Esophagus (tissue), 2 donors: ENCODE results near the gene ARV1. TPM values are rescaled to one million over a fixed set of nuclear protein-coding genes. Genes with fewer than 3 reads are reported as not detected.
"Not testable (repeated sequence)": the region's sequence is repeated elsewhere in the genome, so short reads cannot be mapped to it uniquely, and the experiment has no call there.

Experiments used
- H3K27ac ChIP-seq, 2 donors: one replicate each; pipeline ENCODE4 v1.5.1; 2013; ENCODE audit warnings: low read depth in 2 of 2, mild to moderate bottlenecking in 2 of 2, inconsistent platforms in 1 of 2, low read length in 1 of 2, moderate library complexity in 1 of 2
- H3K27me3 ChIP-seq, 2 donors: one replicate each; pipeline ENCODE4 v1.6.1; 2013; ENCODE audit warnings: low read length in 2 of 2, control low read depth in 1 of 2, mild to moderate bottlenecking in 1 of 2; ENCODE audit not compliant: insufficient read depth in 2 of 2, control insufficient read depth in 1 of 2
- H3K36me3 ChIP-seq, 2 donors: one replicate each; pipeline ENCODE4 v1.6.1; 2013; ENCODE audit warnings: low read length in 1 of 2; ENCODE audit not compliant: control insufficient read depth in 2 of 2, insufficient read depth in 2 of 2
- H3K4me1 ChIP-seq, 2 donors: one replicate each; pipeline ENCODE4 v1.6.1; 2013; ENCODE audit warnings: low read length in 1 of 2; ENCODE audit not compliant: control insufficient read depth in 2 of 2, insufficient read depth in 2 of 2
- H3K4me3 ChIP-seq, 2 donors: one replicate each; pipeline ENCODE4 v1.5.1; 2013; ENCODE audit warnings: low read length in 2 of 2, mild to moderate bottlenecking in 2 of 2, low read depth in 1 of 2, moderate library complexity in 1 of 2
- H3K9me3 ChIP-seq, 2 donors: one replicate each; pipeline ENCODE4 v1.6.1; 2013; ENCODE audit warnings: mild to moderate bottlenecking in 2 of 2, low read depth in 1 of 2, low read length in 1 of 2, moderate library complexity in 1 of 2; ENCODE audit not compliant: control insufficient read depth in 2 of 2, insufficient read depth in 1 of 2
- WGBS, 2 donors: extraction: QIAGEN DNeasy Blood & Tissue Kit; methylation state at CpG; one replicate each; pipeline ENCODE4 v1.1.7; 2013; 5-methylcytosine and 5-hydroxymethylcytosine counted together
- polyA plus RNA-seq, 2 donors: library from polyadenylated mRNA; stranded (reverse); fragments of 200-250 nt; gene quantifications; one replicate each; pipeline ENCODE4 v1.2.3, GENCODE V29; 2013
- donor health status: healthy with polysubstance abuse.
- donor health status: Bipolar disorder and iron deficiency.

The ARV1 gene
- polyA plus RNA-seq, 2 donors = 21.0 to 38.3 TPM

DNA sequence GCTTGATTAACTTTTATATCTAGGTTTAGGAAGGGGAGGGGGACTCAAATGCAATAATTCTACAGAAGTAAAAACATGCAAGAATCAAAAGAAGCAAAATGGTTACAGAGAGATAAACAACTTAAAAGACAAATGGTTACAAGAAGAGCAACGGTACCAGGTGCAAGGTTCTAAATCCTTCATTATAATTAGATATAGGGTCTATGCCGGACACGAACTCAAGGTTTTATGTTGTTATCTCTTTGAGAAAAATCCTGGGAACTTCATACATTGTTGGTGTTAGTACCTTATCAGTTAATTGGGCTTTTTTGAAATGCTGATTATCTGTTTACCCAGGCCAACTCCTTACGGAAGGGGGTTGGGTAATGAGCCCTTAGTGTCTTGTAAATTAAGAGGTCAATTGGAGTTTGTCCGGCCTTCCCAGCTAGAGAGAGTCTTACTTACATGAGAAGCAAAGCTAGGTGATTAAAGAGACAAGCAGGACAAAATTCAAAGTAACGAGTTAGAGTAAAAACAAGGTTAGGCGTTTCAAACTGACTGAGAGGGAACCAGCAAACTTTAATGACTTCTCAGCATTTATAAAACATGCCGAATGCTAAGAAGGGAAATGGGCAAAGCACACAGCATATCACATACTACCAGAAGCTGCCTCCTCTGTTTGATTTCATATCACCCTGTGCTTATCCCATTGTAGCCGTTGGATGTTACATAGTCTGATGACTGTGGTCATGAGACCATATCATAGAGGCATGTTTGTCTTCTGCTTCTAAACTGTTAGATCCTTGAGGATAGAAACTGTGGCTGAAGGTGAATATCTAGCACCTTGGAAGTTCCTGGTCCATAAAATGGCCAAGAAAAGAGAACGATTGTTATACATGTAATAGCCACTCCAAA lies 6.0 kb downstream of the ARV1 start:
- not testable (repeated sequence) for H3K9me3 ChIP-seq, H3K36me3 ChIP-seq, H3K27me3 ChIP-seq, H3K4me3 ChIP-seq, H3K27ac ChIP-seq, H3K4me1 ChIP-seq
- 61 to 79% methylated on average over 10 of the region's 10 CpGs for WGBS, 2 donors

GRCh38 chr1:230985711-230986110 lies 6.8 kb downstream of the ARV1 start:
- 91 to 97% methylated on average over 6 of the region's 6 CpGs for WGBS, 2 donors
- H3K27ac ChIP-seq = no peak overlapping the region
- no peaks in the 10 kb centered on the region for H3K4me1 ChIP-seq
- H3K4me3 ChIP-seq = no peak overlapping the region
- no peaks in the 10 kb centered on the region for H3K9me3 ChIP-seq
- no peaks in the 10 kb centered on the region for H3K27me3 ChIP-seq
- peaks cover 2 to 3% of the 10 kb centered on the region in 2 donors for H3K36me3 ChIP-seq

DNA sequence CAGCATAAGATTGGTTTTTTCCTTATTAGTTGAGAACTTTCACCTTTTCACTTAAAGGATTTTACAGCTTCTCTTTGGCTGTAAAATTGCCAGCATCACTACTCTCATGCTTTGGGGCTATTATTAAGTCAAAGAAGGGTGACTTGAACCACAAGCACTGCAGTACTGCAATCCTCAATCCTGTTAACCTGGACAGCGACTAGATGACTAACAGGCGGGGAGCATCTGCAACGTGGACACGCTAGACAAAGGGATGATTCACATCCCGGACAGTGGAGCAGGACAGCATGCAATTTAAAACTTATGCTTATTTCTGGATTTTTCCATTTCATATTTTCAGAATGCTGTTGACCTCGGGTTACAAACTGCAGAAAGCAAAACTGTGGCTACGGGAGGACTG lies 8.1 kb downstream of the ARV1 start:
- H3K9me3 ChIP-seq = no peaks in the 10 kb centered on the region
- WGBS, 2 donors = 78 to 79% methylated on average over 7 of the region's 7 CpGs
- peaks cover 2 to 6% of the 10 kb centered on the region in 2 donors for H3K36me3 ChIP-seq
- H3K27me3 ChIP-seq = no peaks in the 10 kb centered on the region
- H3K4me1 ChIP-seq = no peaks in the 10 kb centered on the region
- no peak overlapping the region for H3K4me3 ChIP-seq
- H3K27ac ChIP-seq = no peak overlapping the region

GRCh38 chr1:230987448-230987847 lies 8.6 kb downstream of the ARV1 start:
- WGBS, 2 donors = 91 to 92% methylated on average over 3 of the region's 3 CpGs
- Histone ChIP-seq H3K9me3 (no peaks in the 10 kb centered on the region), H3K36me3 (peaks cover 2 to 9% of the 10 kb centered on the region in 2 donors)

DNA sequence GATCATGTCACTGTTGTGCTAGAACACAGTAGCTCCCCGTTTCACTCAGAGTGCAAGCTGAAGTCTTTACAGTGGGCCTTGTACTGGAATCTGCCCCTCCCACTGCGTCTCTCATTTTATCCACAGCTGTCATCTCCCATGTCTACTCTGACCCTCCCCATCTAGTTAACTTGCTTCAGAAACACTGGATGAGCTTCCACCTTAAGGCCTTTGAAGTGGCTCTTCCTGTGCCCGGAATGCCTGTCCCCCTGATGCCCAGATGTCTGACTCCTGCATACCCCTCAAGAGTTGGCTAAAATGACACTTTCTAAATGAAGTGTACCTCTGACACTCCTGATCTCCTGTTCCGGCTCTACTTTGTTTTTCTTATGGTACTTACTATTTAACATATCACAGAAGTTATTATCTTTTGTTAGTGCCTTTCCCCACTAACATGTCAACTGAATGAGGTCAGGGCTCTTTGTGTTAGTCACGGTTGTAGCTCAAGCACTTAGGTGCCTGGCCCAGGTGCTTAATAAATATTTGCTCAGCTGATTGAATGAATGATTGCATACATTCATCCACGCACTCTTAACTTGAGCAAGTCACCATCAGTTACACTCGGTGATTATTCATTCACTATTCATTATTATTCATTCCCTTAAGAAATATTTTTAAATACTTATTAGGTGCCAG lies 13.3 kb downstream of the ARV1 start:
- H3K27me3 ChIP-seq = no peaks in the 10 kb centered on the region
- no peaks in the 10 kb centered on the region for H3K4me1 ChIP-seq
- no peak overlapping the region for H3K27ac ChIP-seq
- no peaks in the 10 kb centered on the region for H3K9me3 ChIP-seq
- no peak overlapping the region for H3K4me3 ChIP-seq
- H3K36me3 ChIP-seq = peaks cover 8 to 14% of the 10 kb centered on the region in 2 donors
- 71 to 74% methylated on average over 7 of the region's 7 CpGs for WGBS, 2 donors

More at GRCh38 chr1:230987448-230987847, 8.6 kb downstream of the ARV1 start:
- Histone ChIP-seq H3K4me3 (no peak overlapping the region), H3K4me1 (no peaks in the 10 kb centered on the region), H3K27me3 (no peaks in the 10 kb centered on the region), H3K27ac (no peak overlapping the region)

DNA sequence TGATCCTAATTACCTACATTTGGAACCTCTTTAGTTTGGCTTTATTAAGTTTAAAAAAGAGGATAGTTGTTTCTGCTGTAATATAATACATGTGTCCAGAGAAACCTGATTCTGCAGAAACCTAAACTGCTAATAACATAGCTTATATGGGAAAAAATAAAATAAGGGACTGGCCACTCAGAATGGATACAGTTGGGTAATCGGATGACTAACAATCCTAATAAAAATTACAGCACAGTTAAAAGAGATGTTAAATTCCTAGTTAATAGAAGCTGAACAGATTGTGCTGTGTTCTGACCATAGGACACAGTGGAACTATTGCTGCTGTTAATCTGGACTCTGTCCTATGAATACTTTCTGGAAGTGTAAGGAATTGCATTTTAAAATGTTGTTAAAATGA lies 16.0 kb downstream of the ARV1 start:
- no peak overlapping the region for H3K4me3 ChIP-seq
- H3K27ac ChIP-seq = no peak overlapping the region
- H3K4me1 ChIP-seq = no peaks in the 10 kb centered on the region
- H3K36me3 ChIP-seq = peaks cover 26 to 31% of the 10 kb centered on the region in 2 donors
- H3K9me3 ChIP-seq = no peaks in the 10 kb centered on the region
- 90 to 93% methylated on average over 1 of the region's 1 CpG for WGBS, 2 donors
- no peaks in the 10 kb centered on the region for H3K27me3 ChIP-seq

GRCh38 chr1:231000201-231000600 lies 21.3 kb downstream of the ARV1 start:
- H3K9me3 ChIP-seq = peaks cover 0 to 10% of the 10 kb centered on the region in 2 donors
- H3K27me3 ChIP-seq = no peaks in the 10 kb centered on the region
- H3K4me3 ChIP-seq = no peak overlapping the region
- WGBS, 2 donors = 93 to 96% methylated on average over 4 of the region's 4 CpGs
- no peaks in the 10 kb centered on the region for H3K4me1 ChIP-seq
- peaks cover 32 to 33% of the 10 kb centered on the region in 2 donors for H3K36me3 ChIP-seq
- H3K27ac ChIP-seq = no peak overlapping the region

- Histone ChIP-seq H3K36me3 (peaks cover 32 to 33% of the 10 kb centered on the region in 2 donors), H3K9me3 (peaks cover 0 to 10% of the 10 kb centered on the region in 2 donors), H3K27me3 (no peaks in the 10 kb centered on the region), H3K27ac (no peak overlapping the region), H3K4me3 (no peak overlapping the region), H3K4me1 (no peaks in the 10 kb centered on the region)
- WGBS, 2 donors = 95% methylated on average over 1 of the region's 1 CpG
These were observed 21.7 kb downstream of the ARV1 start for GRCh38 chr1:231000639-231001038.

GRCh38 chr1:231001892-231002291 lies 23.0 kb downstream of the ARV1 start:
- Histone ChIP-seq H3K4me3 (no peak overlapping the region), H3K36me3 (peaks cover 28 to 30% of the 10 kb centered on the region in 2 donors), H3K4me1 (no peaks in the 10 kb centered on the region), H3K27ac (no peak overlapping the region), H3K9me3 (peaks cover 0 to 10% of the 10 kb centered on the region in 2 donors), H3K27me3 (no peaks in the 10 kb centered on the region)
